Measurements from ENCODE around the gene ANO10. TPM values are rescaled to one million over a fixed set of nuclear protein-coding genes. Genes with fewer than 3 reads are reported as not detected.
A peak's percentile ranks its signal among the peaks of the same experiment; 100 is the strongest.

The ANO10 gene
- total RNA-seq, 2 experiments from 2014 or later = 12.4 to 14.3 TPM

GRCh38 chr3:43328653-43329052 lies 293.2 kb downstream of the ANO10 start:
- POLR2A ChIA-PET = no interaction called here
- Mint-ChIP-seq H3K4me1 (peaks cover 30% of the 10 kb centered on the region), H3K9me3 (peaks cover 8% of the 10 kb centered on the region), H3K4me3 (no peak overlapping the region), H3K27ac (no peak overlapping the region), H3K36me3 (ENCODE audit: low read depth) (peaks cover 56% of the 10 kb centered on the region), H3K27me3 (no peaks in the 10 kb centered on the region)
- CTCF ChIA-PET = interaction anchor here (0.5 kb wide), 1 partner anchor 362 kb away, joined by 3 read pairs; no protein-coding TSS in a partner anchor
- no peak for DNase-seq

- peaks cover 56% of the 10 kb centered on the region for H3K36me3 Mint-ChIP-seq (ENCODE audit: low read depth)
- POLR2A ChIA-PET = no interaction called here
- H3K4me1 Mint-ChIP-seq = peaks cover 33% of the 10 kb centered on the region
- CTCF ChIA-PET = no interaction called here
- no peak overlapping the region for H3K4me3 Mint-ChIP-seq
- no peak overlapping the region for H3K27ac Mint-ChIP-seq
- DNase-seq = no peak
- H3K9me3 Mint-ChIP-seq = peaks cover 5% of the 10 kb centered on the region
- no peaks in the 10 kb centered on the region for H3K27me3 Mint-ChIP-seq
These were observed 294.2 kb downstream of the ANO10 start for GRCh38 chr3:43327582-43327979.

DNA sequence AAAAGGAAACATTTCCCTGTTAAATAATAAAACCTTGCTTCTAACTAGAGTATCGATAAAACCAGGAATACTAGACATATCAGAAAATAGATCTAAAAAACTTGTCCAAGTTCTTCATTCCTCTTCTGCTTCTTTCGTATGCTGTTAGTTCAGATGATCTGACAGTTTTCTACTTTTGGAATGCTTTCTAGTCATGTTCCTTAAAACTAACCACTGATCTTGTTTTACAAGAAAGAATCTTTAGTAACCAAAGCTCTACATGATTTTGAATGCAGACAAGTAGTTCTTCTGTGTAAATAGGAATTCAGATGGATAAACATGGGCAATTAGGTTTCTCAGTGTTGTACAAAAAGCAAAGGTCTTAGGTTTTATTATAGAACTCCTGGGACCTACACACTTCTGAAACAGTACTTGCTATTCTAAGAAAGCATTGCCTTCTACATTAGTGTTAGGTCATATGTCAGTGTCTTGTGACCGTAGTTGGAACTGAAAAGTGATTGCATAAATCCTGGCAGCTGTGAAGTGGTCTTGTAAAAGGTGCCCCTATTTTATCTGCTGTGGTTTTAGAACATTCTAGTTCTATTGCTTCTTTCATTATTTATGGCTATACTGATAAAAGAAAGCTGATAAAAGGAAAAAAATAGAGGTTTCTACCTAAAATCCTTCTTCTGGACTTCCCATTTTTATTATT lies 294.8 kb downstream of the ANO10 start:
- CTCF ChIA-PET = no interaction called here
- H3K4me3 Mint-ChIP-seq = no peak overlapping the region
- H3K4me1 Mint-ChIP-seq = peaks cover 33% of the 10 kb centered on the region
- no peak for DNase-seq
- peak overlapping the region; percentile 4 for H3K27ac Mint-ChIP-seq
- no peaks in the 10 kb centered on the region for H3K27me3 Mint-ChIP-seq
- H3K9me3 Mint-ChIP-seq = peaks cover 5% of the 10 kb centered on the region
- POLR2A ChIA-PET = no interaction called here
- H3K36me3 Mint-ChIP-seq (ENCODE audit: low read depth) = peaks cover 56% of the 10 kb centered on the region

GRCh38 chr3:43323541-43323940 lies 298.3 kb downstream of the ANO10 start:
- Mint-ChIP-seq H3K27me3 (no peaks in the 10 kb centered on the region), H3K9me3 (peaks cover 3% of the 10 kb centered on the region), H3K4me1 (peaks cover 43% of the 10 kb centered on the region), H3K27ac (no peak overlapping the region), H3K36me3 (ENCODE audit: low read depth) (peaks cover 56% of the 10 kb centered on the region), H3K4me3 (no peak overlapping the region)
- POLR2A ChIA-PET = no interaction called here
- CTCF ChIA-PET = no interaction called here
- DNase-seq = no peak

GRCh38 chr3:43320288-43320687 lies 301.5 kb downstream of the ANO10 start:
- Mint-ChIP-seq H3K36me3 (ENCODE audit: low read depth) (peaks cover 57% of the 10 kb centered on the region), H3K27me3 (no peaks in the 10 kb centered on the region), H3K9me3 (peaks cover 3% of the 10 kb centered on the region), H3K4me1 (peaks cover 41% of the 10 kb centered on the region), H3K27ac (no peak overlapping the region), H3K4me3 (no peak overlapping the region)
- CTCF ChIA-PET = interaction anchor here (1.1 to 1.8 kb wide), 2 partner anchors 16 to 26 kb away, joined by 3 to 4 read pairs; no protein-coding TSS in a partner anchor
- POLR2A ChIA-PET = no interaction called here
- DNase-seq = no peak

DNA sequence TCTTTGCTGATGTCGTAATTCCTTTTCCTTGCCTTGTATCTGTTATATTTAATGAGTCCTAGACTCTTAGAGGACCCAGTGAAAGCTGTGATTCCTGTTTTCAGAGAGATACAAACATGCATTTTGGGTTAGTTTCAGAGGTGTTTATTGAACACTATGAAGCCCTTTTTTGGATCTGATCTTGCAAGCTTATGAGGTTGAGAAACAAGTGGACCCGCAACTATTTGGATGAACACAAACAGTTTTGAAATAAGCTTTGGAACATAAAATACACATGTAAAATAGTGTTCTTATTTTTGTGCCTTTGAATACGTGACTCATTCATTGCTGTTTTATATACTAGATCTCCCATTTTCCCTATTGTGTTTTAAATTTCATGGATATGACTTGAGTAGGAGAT lies 302.0 kb downstream of the ANO10 start:
- H3K27ac Mint-ChIP-seq = no peak overlapping the region
- H3K4me1 Mint-ChIP-seq = peaks cover 38% of the 10 kb centered on the region
- POLR2A ChIA-PET = no interaction called here
- peaks cover 56% of the 10 kb centered on the region for H3K36me3 Mint-ChIP-seq (ENCODE audit: low read depth)
- no peak for DNase-seq
- H3K27me3 Mint-ChIP-seq = no peaks in the 10 kb centered on the region
- peaks cover 3% of the 10 kb centered on the region for H3K9me3 Mint-ChIP-seq
- CTCF ChIA-PET = interaction anchor here (1.1 kb wide), 1 partner anchor 27 kb away, joined by 3 read pairs; no protein-coding TSS in a partner anchor
- no peak overlapping the region for H3K4me3 Mint-ChIP-seq

DNA sequence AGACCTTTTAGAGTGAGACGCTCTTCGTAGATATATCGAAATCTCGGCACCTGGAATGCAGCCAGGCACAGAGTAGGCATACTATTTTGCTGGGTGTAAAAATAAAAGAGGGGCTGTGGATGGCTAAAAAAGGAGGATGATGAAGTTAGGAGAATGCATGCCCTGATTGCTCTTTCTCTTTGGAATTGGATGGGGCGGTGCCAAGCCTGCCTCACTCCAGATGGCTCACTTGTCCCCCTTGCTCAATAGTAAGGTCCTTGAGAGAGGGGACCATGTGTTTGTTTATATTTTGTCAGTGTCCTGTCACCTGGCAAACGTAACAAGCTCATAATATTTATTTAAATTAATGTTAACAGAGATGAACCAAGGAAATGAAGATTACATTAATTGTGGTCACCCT lies 302.4 kb downstream of the ANO10 start:
- CTCF ChIA-PET = no interaction called here
- peaks cover 37% of the 10 kb centered on the region for H3K4me1 Mint-ChIP-seq
- H3K27me3 Mint-ChIP-seq = no peaks in the 10 kb centered on the region
- no peak overlapping the region for H3K4me3 Mint-ChIP-seq
- POLR2A ChIA-PET = no interaction called here
- DNase-seq = no peak
- H3K27ac Mint-ChIP-seq = no peak overlapping the region
- H3K9me3 Mint-ChIP-seq = peaks cover 3% of the 10 kb centered on the region
- H3K36me3 Mint-ChIP-seq (ENCODE audit: low read depth) = peaks cover 56% of the 10 kb centered on the region

DNA sequence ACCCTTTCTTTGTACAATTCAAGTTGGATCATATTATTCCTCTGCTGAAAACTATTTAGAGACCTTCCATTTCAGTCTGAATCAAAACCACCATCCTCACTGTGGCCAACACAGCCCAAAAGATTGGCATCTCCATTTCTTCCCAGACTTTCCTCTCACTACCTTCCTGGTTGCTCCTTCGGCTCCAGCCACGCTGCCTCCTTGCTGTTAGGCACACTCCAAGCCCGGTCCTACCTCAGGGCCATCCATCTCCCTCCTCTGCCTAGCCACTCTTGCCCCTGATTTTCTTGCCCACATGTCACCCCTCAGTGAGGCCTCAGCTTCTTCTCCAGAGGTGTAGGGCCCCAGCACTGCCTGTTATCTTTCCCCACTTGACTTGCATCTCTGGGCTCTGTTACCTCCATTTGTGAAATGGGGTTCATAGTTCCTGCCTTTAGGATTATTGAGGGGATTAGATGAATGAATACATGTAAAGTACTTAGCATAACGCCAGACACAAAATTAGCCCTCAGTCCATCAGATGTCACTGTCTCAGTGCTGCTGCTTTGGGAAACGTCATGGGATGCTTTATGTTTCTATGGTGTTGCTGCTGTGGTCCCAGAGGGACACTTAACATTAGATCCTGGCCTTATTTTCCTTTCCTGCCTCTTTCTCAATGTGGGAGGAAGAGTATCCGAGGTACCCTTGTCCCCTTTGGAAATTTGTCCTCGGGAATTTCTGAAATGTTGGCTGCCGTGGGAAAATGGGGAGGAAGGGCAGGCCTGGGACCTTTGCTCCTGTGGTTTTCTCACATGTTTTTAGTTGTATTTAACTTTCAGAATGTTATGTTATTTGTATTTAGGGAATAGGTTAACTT lies 304.1 kb downstream of the ANO10 start:
- Mint-ChIP-seq H3K4me1 (peaks cover 34% of the 10 kb centered on the region), H3K27me3 (no peaks in the 10 kb centered on the region), H3K36me3 (ENCODE audit: low read depth) (peaks cover 55% of the 10 kb centered on the region), H3K27ac (no peak overlapping the region), H3K9me3 (no peaks in the 10 kb centered on the region), H3K4me3 (no peak overlapping the region)
- POLR2A ChIA-PET = no interaction called here
- CTCF ChIA-PET = interaction anchor here (0.8 kb wide), 1 partner anchor 20 kb away, joined by 3 read pairs; no protein-coding TSS in a partner anchor
- no peak for DNase-seq

DNA sequence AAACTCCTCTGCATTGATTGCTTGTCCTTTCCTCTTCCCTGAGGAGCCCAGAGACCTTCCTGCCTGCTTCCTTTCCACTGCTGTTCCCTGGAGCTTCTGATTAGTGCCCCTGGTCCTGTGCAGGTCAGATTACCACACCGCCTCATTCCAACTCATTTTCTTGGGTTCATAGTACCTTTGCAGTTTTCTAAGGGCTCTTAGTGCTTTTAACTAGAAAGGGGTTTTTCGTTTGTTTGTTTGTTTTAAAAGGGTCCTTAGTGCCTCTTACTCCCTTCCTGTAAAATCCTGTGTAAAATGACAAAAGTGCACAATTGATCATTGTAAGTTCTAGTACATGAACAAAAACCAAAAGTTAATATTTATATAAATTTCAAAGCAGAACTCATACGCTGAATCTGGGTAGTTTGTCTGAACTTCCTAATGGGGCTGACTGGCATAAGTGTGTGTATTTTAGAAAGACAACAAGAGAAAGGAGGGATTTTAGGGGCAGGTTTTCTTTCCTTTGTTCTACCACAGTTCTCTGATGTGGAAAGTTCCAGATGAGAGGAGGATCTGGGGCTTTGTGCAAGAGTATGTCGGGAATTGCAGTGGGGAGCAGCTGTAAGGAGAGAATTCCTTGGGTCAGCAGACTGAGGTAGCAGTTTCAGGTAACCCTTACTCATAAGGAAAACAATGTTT lies 304.9 kb downstream of the ANO10 start:
- Mint-ChIP-seq H3K4me3 (no peak overlapping the region), H3K9me3 (no peaks in the 10 kb centered on the region), H3K27ac (peak overlapping the region; percentile 26), H3K4me1 (peaks cover 34% of the 10 kb centered on the region), H3K27me3 (no peaks in the 10 kb centered on the region), H3K36me3 (ENCODE audit: low read depth) (peaks cover 57% of the 10 kb centered on the region)
- no peak for DNase-seq
- ChIA-PET CTCF (interaction anchor here (0.5 kb wide), 1 partner anchor 16 kb away, joined by 3 read pairs; no protein-coding TSS in a partner anchor), POLR2A (no interaction called here)

Other genes with a start within 250 kb of the ANO10 start
- gene ABHD5, start 68.9 kb upstream of the ANO10 start, total RNA-seq = 10 to 100 TPM; 13.0 to 13.9 TPM

Measured in activated CD4-positive, alpha-beta T cell treated with anti-CD3 and anti-CD28 coated beads, Interleukin-2, amount 10 ng/mL, durations not matched to agents 7 days and 5 days (primary cell).